ENCODE measurements around the gene GFM2. TPM values are rescaled to one million over a fixed set of nuclear protein-coding genes. Genes with fewer than 3 reads are reported as not detected.

Gene GFM2
- total and polyA plus RNA-seq, 2 of the 8 experiments (the other 6 are each of a cell fraction or from before 2014, with no cell fraction given) = 17.8 to 30.6 TPM

DNA sequence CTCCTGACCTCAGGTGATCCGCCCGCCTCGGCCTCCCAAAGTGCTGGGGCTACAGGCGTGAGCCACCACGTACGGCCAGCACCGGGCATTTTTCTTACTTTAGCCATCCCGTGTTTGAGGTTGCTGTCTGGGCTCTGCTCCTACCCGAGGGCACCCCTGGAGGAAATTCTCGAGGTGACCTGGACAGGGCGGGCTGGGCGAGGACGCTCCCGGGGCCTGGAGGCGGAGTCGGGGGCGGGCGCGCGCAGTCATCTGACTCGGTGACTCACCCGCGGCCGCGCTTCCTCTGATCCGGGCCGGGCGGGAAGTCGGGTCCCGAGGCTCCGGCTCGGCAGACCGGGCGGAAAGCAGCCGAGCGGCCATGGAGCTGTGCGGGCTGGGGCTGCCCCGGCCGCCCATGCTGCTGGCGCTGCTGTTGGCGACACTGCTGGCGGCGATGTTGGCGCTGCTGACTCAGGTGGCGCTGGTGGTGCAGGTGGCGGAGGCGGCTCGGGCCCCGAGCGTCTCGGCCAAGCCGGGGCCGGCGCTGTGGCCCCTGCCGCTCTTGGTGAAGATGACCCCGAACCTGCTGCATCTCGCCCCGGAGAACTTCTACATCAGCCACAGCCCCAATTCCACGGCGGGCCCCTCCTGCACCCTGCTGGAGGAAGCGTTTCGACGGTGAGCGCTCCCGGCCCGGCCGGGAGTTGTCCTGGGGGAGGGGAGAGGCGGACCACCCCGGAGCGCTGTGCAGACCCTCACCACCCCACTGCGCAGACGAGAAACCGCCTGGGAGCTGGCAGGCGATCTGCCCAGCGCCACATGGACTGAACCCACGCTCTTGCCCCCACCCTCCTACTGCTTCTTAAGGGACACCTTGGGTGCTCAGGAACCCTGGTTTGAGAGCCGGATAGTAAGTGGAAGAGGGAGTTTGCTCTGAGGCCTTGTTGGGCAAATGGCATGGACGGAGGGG lies 81.7 kb downstream of the GFM2 start, which contains the start of gene HEXB:
Gene HEXB (plus strand): TSS at position 334 of the 952 bp plus-strand sequence. CDS start 28 bp downstream, at position 362.
- H3K4me1 ChIP-seq (replicated peaks in 1 of 4; ENCODE audit: control insufficient read depth in 3 of 4, insufficient read depth in 4 of 4, low read length in 3 of 4) = peaks cover 0 to 4% (median 2%) of the 10 kb centered on the region in 4 experiments; a peak in 4 of 7 replicates
- ChIA-PET CTCF (ENCODE audit: partially characterized antibody) (interaction anchor here (1.0 to 1.2 kb wide), 3 partner anchors 9 to 771 kb away, joined by 3 to 5 read pairs (median 4); no protein-coding TSS in a partner anchor), POLR2A (ENCODE audit: partially characterized antibody) (interaction anchor here (0.6 to 1.5 kb wide), 9 partner anchors 9 to 371 kb away, joined by 3 to 6 read pairs (median 3); partner anchors contain the start of gene ENC1)
- 13% methylated on average over 51 of the region's 78 CpGs; no CpG with 5 or more reads in 1 of the 2 experiments for WGBS, 2 experiments (ENCODE audit: extremely low coverage in 1 of 2, insufficient coverage in 1 of 2, insufficient read length in 1 of 2, insufficient replicate concordance in 2 of 2, low coverage in 1 of 2, low lambda C conversion rate in 2 of 2, missing lambda C conversion rate in 1 of 2)
- peak within 1 kb of the TSS; percentile 94 for H4K91ac ChIP-seq (replicated peaks; ENCODE audit: insufficient read length, low read length)
- H3K79me2 ChIP-seq (ENCODE audit: control insufficient read depth in 1 of 2, insufficient read depth in 2 of 2, low read length in 2 of 2) = 0 out of 4 replicates have a peak, but pooled peaks cover 0 to 2% of the 10 kb centered on the region in 2 experiments
- no peaks in the 10 kb centered on the region for H3K9me3 ChIP-seq (ENCODE audit: insufficient read depth in 2 of 2, low read depth in 1 of 2, low read length in 1 of 2)
- peak within 1 kb of the TSS; percentile 80; the same call in 1 of the 2 replicates for H2BK5ac ChIP-seq (ENCODE audit: low read depth, low read length)
- peak within 1 kb of the TSS; percentile 67; the same call in 1 of the 2 replicates for H3K27ac ChIP-seq (ENCODE audit: low read depth, low read length)
- no peak within 1 kb of the TSS for H2BK20ac ChIP-seq (ENCODE audit: low read length)
- H2BK15ac ChIP-seq (ENCODE audit: low read length) = no peak within 1 kb of the TSS; the same call in 1 of the 2 replicates
- H3K14ac ChIP-seq (ENCODE audit: insufficient read length) = no peak within 1 kb of the TSS
- no peak within 1 kb of the TSS for H2AK5ac ChIP-seq (ENCODE audit: low read depth, low read length)
- H3K4me3 ChIP-seq (ENCODE audit: extremely low read depth in 1 of 4, insufficient read depth in 2 of 4, low read depth in 3 of 4, low read length in 4 of 4) = peak within 1 kb of the TSS; percentile 68 to 87 (median 76)
- H3K79me1 ChIP-seq (ENCODE audit: low read depth, low read length) = no peaks in the 10 kb centered on the region
- peak within 1 kb of the TSS; percentile 92 for H4K8ac ChIP-seq (ENCODE audit: extremely low read depth, insufficient read depth, low read length)
- H3K36me3 ChIP-seq (ENCODE audit: control insufficient read depth in 2 of 4, insufficient read depth in 4 of 4, low read length in 3 of 4) = peaks cover 0 to 10% (median 0%) of the 10 kb centered on the region in 4 experiments; a peak in 1 of 8 replicates
- DNase-seq (ENCODE audit: low read depth in 1 of 2, low spot score in 2 of 2) (peak; percentile 51 to 93), FAIRE-seq (no peak)
- H2AFZ ChIP-seq (ENCODE audit: low read length) = peak within 1 kb of the TSS; percentile 72; the same call in 1 of the 2 replicates
- peak within 1 kb of the TSS; percentile 61 for H4K5ac ChIP-seq (ENCODE audit: insufficient read length, low read depth, low read length)
- H4K20me1 ChIP-seq (replicated peaks in 1 of 2; ENCODE audit: control insufficient read depth in 1 of 2, insufficient read depth in 2 of 2, low read length in 2 of 2) = peaks cover 0 to 8% of the 10 kb centered on the region in 2 experiments
- peak within 1 kb of the TSS; percentile 5 to 87 (median 81) for H3K9ac ChIP-seq (replicated peaks in 1 of 4; ENCODE audit: extremely low read depth in 1 of 4, low read depth in 3 of 4, low read length in 3 of 4)
- no peak within 1 kb of the TSS for H2BK120ac ChIP-seq (replicated peaks; ENCODE audit: low read depth, low read length)
- peak within 1 kb of the TSS; percentile 78 to 94 for H3K4me2 ChIP-seq (ENCODE audit: insufficient read depth in 1 of 2, low read depth in 2 of 2, low read length in 2 of 2)
- H3K56ac ChIP-seq (replicated peaks; ENCODE audit: insufficient read length, low read depth, low read length) = peak within 1 kb of the TSS; percentile 73
- H3K23ac ChIP-seq (ENCODE audit: insufficient read length) = no peak within 1 kb of the TSS
- H3K18ac ChIP-seq (ENCODE audit: extremely low read depth, low read length) = peak within 1 kb of the TSS; percentile 55
- peak within 1 kb of the TSS; percentile 65 for H3K4ac ChIP-seq (replicated peaks; ENCODE audit: insufficient read length, low read depth, low read length)
- peaks cover 0 to 2% (median 0%) of the 10 kb centered on the region in 4 experiments; a peak in 1 of 7 replicates for H3K27me3 ChIP-seq (replicated peaks in 1 of 4; ENCODE audit: control insufficient read depth in 3 of 4, extremely low read depth in 1 of 4, insufficient read depth in 3 of 4, low read length in 3 of 4)
- H3K23me2 ChIP-seq (ENCODE audit: low read depth, low read length) = peaks cover 4% of the 10 kb centered on the region; the same call in 1 of the 2 replicates
- no peak within 1 kb of the TSS for H2BK12ac ChIP-seq (ENCODE audit: low read depth, low read length)
- no peak for TF ChIP-seq KDM5A (IDR thresholded peaks at IDR 0.05; ENCODE audit: low read length)
- TF ChIP-seq TAF7 (optimal IDR thresholded peaks at IDR 0.05; ENCODE audit: borderline replicate concordance, low read depth, low read length) = no peak
- no peak for TF ChIP-seq CBX5 (IDR thresholded peaks at IDR 0.05; ENCODE audit: low read depth, low read length)
- TF ChIP-seq, protein P1, sequence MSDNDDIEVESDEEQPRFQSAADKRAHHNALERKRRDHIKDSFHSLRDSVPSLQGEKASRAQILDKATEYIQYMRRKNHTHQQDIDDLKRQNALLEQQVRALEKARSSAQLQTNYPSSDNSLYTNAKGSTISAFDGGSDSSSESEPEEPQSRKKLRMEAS (IDR thresholded peaks at IDR 0.05) = no peak
- no peak for TF ChIP-seq SP2 (IDR thresholded peaks at IDR 0.05; ENCODE audit: low read length)
